ENCODE results near the gene GRID1. TPM values are rescaled to one million over a fixed set of nuclear protein-coding genes. Genes with fewer than 3 reads are reported as not detected.
"Not testable (repeated sequence)": the region's sequence is repeated elsewhere in the genome, so short reads cannot be mapped to it uniquely, and the experiment has no call there.

GRID1 gene
- total RNA-seq, 4 donors from 2014 or later, result 1.4 to 4.9 (median 2.0) TPM

DNA sequence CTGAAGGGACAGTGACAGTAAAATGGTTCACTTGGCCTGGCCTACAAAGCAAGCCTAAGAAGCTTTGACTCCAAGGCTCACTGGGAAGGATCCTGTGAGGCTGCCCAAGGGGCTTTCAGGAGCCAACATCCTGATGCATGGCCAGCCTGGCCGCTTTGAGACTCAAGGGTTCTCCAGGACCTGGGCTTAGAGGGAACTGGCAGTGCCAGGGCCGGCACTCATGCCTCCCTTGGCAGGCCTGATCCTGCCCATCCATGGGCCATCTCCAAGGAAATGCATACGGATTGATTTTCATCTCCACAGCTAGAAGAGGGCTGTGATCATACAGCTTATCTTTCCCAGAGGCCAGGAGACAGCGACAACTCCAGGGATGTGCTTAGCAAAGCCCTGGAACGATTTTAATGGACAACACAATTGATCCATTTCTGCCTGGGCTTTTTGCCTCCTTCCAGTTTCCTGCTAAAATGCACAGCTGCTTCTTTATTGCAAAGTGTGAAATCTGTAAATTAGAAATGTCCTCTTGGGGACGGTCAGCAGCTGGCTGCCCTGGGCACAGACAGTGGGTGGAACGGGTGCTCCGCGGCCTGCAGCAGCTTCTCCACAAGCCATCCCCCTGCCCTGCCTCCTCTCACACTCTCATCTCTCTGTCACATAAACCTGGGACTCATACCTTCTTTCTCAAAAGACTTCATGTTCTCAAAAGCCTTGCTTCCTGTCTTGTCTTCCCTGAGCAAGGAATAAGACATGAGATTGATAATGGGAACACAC lies 288.5 kb downstream of the GRID1 start:
- TF ChIP-seq, protein P1, sequence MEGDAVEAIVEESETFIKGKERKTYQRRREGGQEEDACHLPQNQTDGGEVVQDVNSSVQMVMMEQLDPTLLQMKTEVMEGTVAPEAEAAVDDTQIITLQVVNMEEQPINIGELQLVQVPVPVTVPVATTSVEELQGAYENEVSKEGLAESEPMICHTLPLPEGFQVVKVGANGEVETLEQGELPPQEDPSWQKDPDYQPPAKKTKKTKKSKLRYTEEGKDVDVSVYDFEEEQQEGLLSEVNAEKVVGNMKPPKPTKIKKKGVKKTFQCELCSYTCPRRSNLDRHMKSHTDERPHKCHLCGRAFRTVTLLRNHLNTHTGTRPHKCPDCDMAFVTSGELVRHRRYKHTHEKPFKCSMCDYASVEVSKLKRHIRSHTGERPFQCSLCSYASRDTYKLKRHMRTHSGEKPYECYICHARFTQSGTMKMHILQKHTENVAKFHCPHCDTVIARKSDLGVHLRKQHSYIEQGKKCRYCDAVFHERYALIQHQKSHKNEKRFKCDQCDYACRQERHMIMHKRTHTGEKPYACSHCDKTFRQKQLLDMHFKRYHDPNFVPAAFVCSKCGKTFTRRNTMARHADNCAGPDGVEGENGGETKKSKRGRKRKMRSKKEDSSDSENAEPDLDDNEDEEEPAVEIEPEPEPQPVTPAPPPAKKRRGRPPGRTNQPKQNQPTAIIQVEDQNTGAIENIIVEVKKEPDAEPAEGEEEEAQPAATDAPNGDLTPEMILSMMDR (IDR thresholded peaks at IDR 0.05), result no peak
- no peak for TF ChIP-seq POLR2A (IDR thresholded peaks at IDR 0.05)
- intact Hi-C loops (cut with DNase I; ENCODE audit: low total_unique reads), result no loop called here
- WGBS, 2 donors, result 75 to 81% methylated on average over 9 of the region's 9 CpGs
- peak in 1 of 2 donors; percentile 75 for DNase-seq (ENCODE audit: low spot score in 2 of 2)
- no peak overlapping the region for H3K4me3 ChIP-seq (ENCODE audit: low read depth, poor library complexity, severe bottlenecking)

DNA sequence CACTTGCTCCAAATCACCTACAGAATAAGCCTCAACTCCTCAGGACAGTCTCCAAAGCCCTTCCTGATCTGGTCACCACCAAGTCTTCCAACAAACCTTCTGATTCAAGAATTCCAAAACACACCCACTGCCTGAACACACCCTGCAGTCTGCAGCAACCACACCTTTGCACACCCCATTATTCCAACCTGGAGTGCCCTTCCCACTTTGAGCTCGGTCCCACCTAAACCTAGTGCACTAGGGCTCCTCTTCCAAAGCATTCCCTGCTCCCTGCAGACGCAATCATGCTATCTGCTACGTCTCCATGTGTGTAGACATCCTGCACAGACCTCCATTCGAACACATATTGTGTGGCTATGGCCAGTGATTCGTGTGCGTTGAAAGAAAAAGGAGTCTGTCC lies 289.3 kb downstream of the GRID1 start:
- DNase-seq (ENCODE audit: low spot score in 2 of 2), result no peak
- H3K4me3 ChIP-seq (ENCODE audit: low read depth, poor library complexity, severe bottlenecking), result no peak overlapping the region
- WGBS, 2 donors, result 84 to 93% methylated on average over 6 of the region's 6 CpGs
- intact Hi-C loops (cut with DNase I; ENCODE audit: low total_unique reads), result no loop called here
- no peak for TF ChIP-seq POLR2A (IDR thresholded peaks at IDR 0.05)
- TF ChIP-seq, protein P1 (IDR thresholded peaks at IDR 0.05), result no peak

- DNase-seq (ENCODE audit: low spot score in 2 of 2); intact Hi-C loops (cut with DNase I; ENCODE audit: low total_unique reads): not testable (repeated sequence)
Measured at GRCh38 chr10:86076497-86076896, 290.1 kb downstream of the GRID1 start.

GRCh38 chr10:86075512-86075911 lies 291.1 kb downstream of the GRID1 start:
- WGBS, 2 donors, result 83 to 85% methylated on average over 3 of the region's 3 CpGs
- TF ChIP-seq POLR2A (IDR thresholded peaks at IDR 0.05), result no peak
- intact Hi-C loops (cut with DNase I; ENCODE audit: low total_unique reads), result no loop called here
- no peak overlapping the region for H3K4me3 ChIP-seq (ENCODE audit: low read depth, poor library complexity, severe bottlenecking)
- no peak for DNase-seq (ENCODE audit: low spot score in 2 of 2)

More at GRCh38 chr10:86076497-86076896, 290.1 kb downstream of the GRID1 start:
- H3K4me3 ChIP-seq (ENCODE audit: low read depth, poor library complexity, severe bottlenecking), result not testable (repeated sequence)
- WGBS, 2 donors, result 88 to 97% methylated on average over 4 of the region's 4 CpGs

DNA sequence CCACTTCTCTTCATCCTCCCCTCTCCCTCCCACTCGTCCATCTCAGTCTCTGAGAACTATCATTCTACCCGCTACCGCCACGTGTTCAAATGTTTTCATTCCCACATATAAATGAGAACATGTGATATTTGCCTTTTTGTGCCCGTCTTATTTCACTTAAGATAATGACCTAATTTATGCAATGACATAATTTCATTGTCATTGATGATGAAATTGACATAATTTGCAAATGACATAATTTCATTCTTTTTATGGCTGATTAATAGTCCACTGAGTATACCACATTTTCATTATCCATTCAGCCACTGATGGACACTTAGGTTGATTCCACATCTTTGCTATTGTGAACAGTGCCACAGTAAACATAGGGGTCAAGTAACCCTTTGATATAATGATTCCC lies 292.3 kb downstream of the GRID1 start:
- 82 to 83% methylated on average over 5 of the region's 5 CpGs for WGBS, 2 donors
- no peak overlapping the region for H3K4me3 ChIP-seq (ENCODE audit: low read depth, poor library complexity, severe bottlenecking)
- DNase-seq (ENCODE audit: low spot score in 2 of 2), result peak in 1 of 2 donors; percentile 10
- TF ChIP-seq POLR2A (IDR thresholded peaks at IDR 0.05), result no peak
- TF ChIP-seq, protein P1 (IDR thresholded peaks at IDR 0.05), result no peak
- intact Hi-C loops (cut with DNase I; ENCODE audit: low total_unique reads), result no loop called here

GRCh38 chr10:86073199-86073977 lies 293.2 kb downstream of the GRID1 start:
- peak in 1 of 2 donors; percentile 58 for DNase-seq (ENCODE audit: low spot score in 2 of 2)
- TF ChIP-seq, protein P1 (IDR thresholded peaks at IDR 0.05), result no peak
- TF ChIP-seq POLR2A (IDR thresholded peaks at IDR 0.05), result no peak
- intact Hi-C loops (cut with DNase I; ENCODE audit: low total_unique reads), result no loop called here
- H3K4me3 ChIP-seq (ENCODE audit: low read depth, poor library complexity, severe bottlenecking), result no peak overlapping the region
- 80 to 83% methylated on average over 7 of the region's 7 CpGs for WGBS, 2 donors

Measured in lower leg skin (tissue), 4 donors.